Brain microvascular endothelial cell (primary cell): ENCODE data around the gene MNDA.

Experiments
- DNase-seq: peaks from one replicate; pipeline ENCODE4 v3.0.0-alpha.2; 2020
- H3K27ac ChIP-seq: fragments of 250-450 bp; sonication (Bioruptor Pico); 2 replicates; pipeline ENCODE4 v1.5.1; 2020; ENCODE audit warnings: mild to moderate bottlenecking, moderate library complexity
- H3K27me3 ChIP-seq: fragments of 250-450 bp; sonication (Bioruptor Pico); replicated peaks from 2 replicates; pipeline ENCODE4 v1.5.1; 2020; ENCODE audit warnings: mild to moderate bottlenecking
- H3K36me3 ChIP-seq: fragments of 250-450 bp; sonication (Bioruptor Pico); replicated peaks from 2 replicates; pipeline ENCODE4 v1.5.1; 2020; ENCODE audit warnings: mild to moderate bottlenecking
- H3K4me3 ChIP-seq: 2 replicates; pipeline ENCODE4 v1.5.1; 2011; ENCODE audit warnings: low read depth, mild to moderate bottlenecking, control low read depth, low read length, moderate library complexity
- CTCF ChIP-seq: IDR thresholded peaks from 2 replicates; pipeline ENCODE4 v1.5.1; 2011; ENCODE audit warnings: low read depth, mild to moderate bottlenecking, moderate library complexity, low read length, control low read depth, inconsistent platforms; ENCODE audit errors: missing control alignments
- in situ Hi-C: cut with HindIII; loops from 2 replicates; pipeline ENCODE4 v1.10.0; 2017; ENCODE audit warnings: low sequenced_read_pairs, low pct_ligation_motif_present

Gene MNDA

DNA sequence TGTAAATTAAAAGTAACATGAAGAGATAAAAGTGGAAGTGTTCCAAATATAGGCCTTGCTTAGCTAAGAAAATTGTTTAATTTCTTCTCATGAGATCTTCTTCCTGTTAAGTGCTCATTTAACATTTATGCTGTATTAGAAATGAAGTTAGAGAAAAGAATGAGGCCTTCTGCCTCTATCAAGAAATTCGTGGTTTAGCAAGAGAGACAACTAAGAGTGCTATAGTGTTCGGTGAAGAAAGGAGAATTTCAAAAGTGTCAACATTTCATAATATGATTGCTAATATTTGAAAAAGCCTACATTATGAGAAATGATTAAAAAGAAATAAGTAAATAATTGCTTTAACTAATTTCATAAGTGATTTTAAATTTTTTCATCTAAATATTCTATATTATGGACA lies 18.8 kb upstream of the MNDA start:
- in situ Hi-C loops = no loop called here
- DNase-seq = no peak
- TF ChIP-seq CTCF = no peak
- Histone ChIP-seq H3K36me3 (no peaks in the 10 kb centered on the region), H3K27ac (no peak overlapping the region), H3K4me3 (no peak overlapping the region), H3K27me3 (no peaks in the 10 kb centered on the region)

GRCh38 chr1:158813164-158813563 lies 18.0 kb upstream of the MNDA start:
- no peak for TF ChIP-seq CTCF
- no peak for DNase-seq
- Histone ChIP-seq H3K36me3 (no peaks in the 10 kb centered on the region), H3K27me3 (no peaks in the 10 kb centered on the region), H3K4me3 (no peak overlapping the region), H3K27ac (no peak overlapping the region)
- in situ Hi-C loops = no loop called here

- no peak for DNase-seq
- no peaks in the 10 kb centered on the region for H3K27me3 ChIP-seq
- H3K36me3 ChIP-seq = no peaks in the 10 kb centered on the region
- H3K4me3 ChIP-seq = no peak overlapping the region
- no peak overlapping the region for H3K27ac ChIP-seq
- in situ Hi-C loops = no loop called here
- no peak for TF ChIP-seq CTCF
These were observed 16.2 kb upstream of the MNDA start for GRCh38 chr1:158814970-158815369.

DNA sequence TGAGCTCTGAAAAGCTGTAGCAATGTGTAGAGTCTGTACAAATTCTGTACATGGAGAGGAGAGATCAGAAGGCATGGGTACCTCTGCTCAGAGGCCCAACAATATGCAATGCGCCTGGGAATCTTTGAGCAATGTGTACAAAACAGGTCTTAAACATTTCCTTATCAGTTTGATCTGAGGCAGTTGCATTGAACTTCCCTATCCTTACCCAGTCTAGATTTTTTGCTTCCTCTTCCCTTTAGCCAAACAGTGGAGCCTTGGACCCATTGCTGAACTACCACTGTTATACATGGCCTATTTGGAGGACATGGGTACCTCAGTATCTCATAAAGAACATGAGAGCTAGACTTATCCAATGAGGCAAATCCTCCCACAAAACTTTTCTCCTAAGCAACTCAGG lies 12.6 kb upstream of the MNDA start:
- Histone ChIP-seq H3K4me3 (no peak overlapping the region), H3K36me3 (no peaks in the 10 kb centered on the region), H3K27me3 (no peaks in the 10 kb centered on the region), H3K27ac (no peak overlapping the region)
- in situ Hi-C loops = no loop called here
- no peak for TF ChIP-seq CTCF
- DNase-seq = no peak

- peak overlapping the region; percentile 6 for H3K27ac ChIP-seq
- H3K27me3 ChIP-seq = no peaks in the 10 kb centered on the region
- no peaks in the 10 kb centered on the region for H3K36me3 ChIP-seq
- H3K4me3 ChIP-seq = no peak overlapping the region
- no peak for TF ChIP-seq CTCF
- no peak for DNase-seq
- in situ Hi-C loops = no loop called here
These were observed 12.1 kb upstream of the MNDA start for GRCh38 chr1:158818975-158819431.

GRCh38 chr1:158819461-158820443 lies 11.4 kb upstream of the MNDA start:
- H3K27ac ChIP-seq = peak overlapping the region; percentile 6
- DNase-seq = peak; percentile 26
- no peaks in the 10 kb centered on the region for H3K36me3 ChIP-seq
- no peak overlapping the region for H3K4me3 ChIP-seq
- TF ChIP-seq CTCF = no peak
- in situ Hi-C loops = no loop called here
- no peaks in the 10 kb centered on the region for H3K27me3 ChIP-seq
